GM23248 (cell line): ENCODE measurements around the gene TEX22. TPM values are rescaled to one million over a fixed set of nuclear protein-coding genes. Genes with fewer than 3 reads are reported as not detected.

ENCODE experiments used
- DNase-seq: peaks from one replicate; pipeline ENCODE4 v3.0.0-alpha.2; 2015
- H2AFZ ChIP-seq: fragments of 200-600 bp; sonication (generic); 2 replicates; pipeline ENCODE4 v1.6.1; 2016; ENCODE audit warnings: antibody characterized with exemption
- H3F3A ChIP-seq: fragments of 200-600 bp; sonication (generic); 2 replicates; pipeline ENCODE4 v1.6.1; 2016; ENCODE audit warnings: mild to moderate bottlenecking, antibody characterized with exemption, mixed run types; ENCODE audit not compliant: insufficient read depth
- H3K27ac ChIP-seq: fragments of 200-600 bp; sonication (generic); 2 replicates; pipeline ENCODE4 v1.5.1; 2016; ENCODE audit warnings: mild to moderate bottlenecking
- H3K27me3 ChIP-seq: fragments of 200-600 bp; sonication (generic); replicated peaks from 2 replicates; pipeline ENCODE4 v1.6.1; 2016; ENCODE audit warnings: mild to moderate bottlenecking; ENCODE audit not compliant: insufficient read depth
- H3K36me3 ChIP-seq: fragments of 200-600 bp; sonication (generic); 2 replicates; pipeline ENCODE4 v1.6.1; 2016; ENCODE audit warnings: low read depth, mild to moderate bottlenecking
- H3K4me1 ChIP-seq: fragments of 200-600 bp; sonication (generic); 2 replicates; pipeline ENCODE4 v1.6.1; 2016; ENCODE audit warnings: mild to moderate bottlenecking; ENCODE audit not compliant: insufficient read depth
- H3K4me2 ChIP-seq: fragments of 200-600 bp; sonication (generic); one replicate; pipeline ENCODE4 v1.6.1; 2016; ENCODE audit warnings: mild to moderate bottlenecking; ENCODE audit not compliant: unreplicated experiment
- H3K4me3 ChIP-seq: fragments of 200-600 bp; sonication (generic); 2 replicates; pipeline ENCODE4 v1.5.1; 2016; ENCODE audit warnings: mild to moderate bottlenecking
- H3K79me2 ChIP-seq: fragments of 200-600 bp; sonication (generic); 2 replicates; pipeline ENCODE4 v1.6.1; 2016; ENCODE audit warnings: mild to moderate bottlenecking; ENCODE audit not compliant: insufficient read depth
- H3K9ac ChIP-seq: fragments of 200-600 bp; sonication (generic); 2 replicates; pipeline ENCODE4 v1.6.1; 2016; ENCODE audit warnings: mild to moderate bottlenecking
- H3K9me2 ChIP-seq: fragments of 200-600 bp; sonication (generic); 2 replicates; pipeline ENCODE4 v1.6.1; 2016; ENCODE audit warnings: mixed run types, mild to moderate bottlenecking, moderate library complexity; ENCODE audit not compliant: insufficient read depth
- H3K9me3 ChIP-seq: fragments of 200-600 bp; sonication (generic); one replicate; pipeline ENCODE4 v1.6.1; 2017; ENCODE audit warnings: low read depth
- H4K20me1 ChIP-seq: fragments of 200-600 bp; sonication (generic); 2 replicates; pipeline ENCODE4 v1.6.0; 2016; ENCODE audit not compliant: insufficient read depth
- EZH2 ChIP-seq: fragments of 200-600 bp; sonication (generic); IDR thresholded peaks from 2 replicates; pipeline ENCODE4 v1.6.1; 2018; ENCODE audit warnings: antibody characterized with exemption, mild to moderate bottlenecking; ENCODE audit not compliant: insufficient read depth, poor library complexity, severe bottlenecking
- EZH2phosphoT487 ChIP-seq: fragments of 200-600 bp; sonication (generic); IDR thresholded peaks from 2 replicates; pipeline ENCODE4 v1.6.1; 2018; ENCODE audit warnings: antibody characterized with exemption, moderate library complexity, mild to moderate bottlenecking, low read depth; ENCODE audit not compliant: insufficient read depth
- WGBS, 2 experiments: methylation state at CpG; one replicate each; pipeline ENCODE4 v1.1.6; 2015 to 2017; ENCODE audit warnings: low lambda C conversion rate in 2 of 2, low coverage in 1 of 2; ENCODE audit errors: missing lambda C conversion rate in 2 of 2; 5-methylcytosine and 5-hydroxymethylcytosine counted together
- in situ Hi-C: fragments of 300-500 bp; cut with MboI; formaldehyde crosslinking; loops from 2 replicates; pipeline ENCODE4 v1.15.0; 2020
- polyA plus RNA-seq: library from polyadenylated mRNA; unstranded; fragments of >200 nt; fragmentation: Nextera tagmentation; extraction: Ambion mirVana; gene quantifications from 2 replicates; pipeline ENCODE4 v1.2.1, GENCODE V29; 2016
- total RNA-seq: library from RNA; depleted of rRNA; stranded (reverse); fragments of >200 nt; shearing (Covaris generic); gene quantifications from 2 replicates; pipeline ENCODE4 v1.2.3, GENCODE V29; 2014; rRNA removed

Gene TEX22, protein sequence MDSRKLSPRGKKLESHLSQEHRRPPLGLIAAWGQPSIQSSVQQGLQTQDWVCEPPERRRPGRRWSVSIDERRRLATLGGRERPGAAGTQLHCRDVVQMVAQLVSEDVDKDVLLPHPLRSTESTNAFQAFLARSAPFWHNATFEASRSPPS
- total RNA-seq, result 0.13 and 0.43 TPM in 2 replicates
- polyA plus RNA-seq, result 0.27 and 0.46 TPM in 2 replicates

DNA sequence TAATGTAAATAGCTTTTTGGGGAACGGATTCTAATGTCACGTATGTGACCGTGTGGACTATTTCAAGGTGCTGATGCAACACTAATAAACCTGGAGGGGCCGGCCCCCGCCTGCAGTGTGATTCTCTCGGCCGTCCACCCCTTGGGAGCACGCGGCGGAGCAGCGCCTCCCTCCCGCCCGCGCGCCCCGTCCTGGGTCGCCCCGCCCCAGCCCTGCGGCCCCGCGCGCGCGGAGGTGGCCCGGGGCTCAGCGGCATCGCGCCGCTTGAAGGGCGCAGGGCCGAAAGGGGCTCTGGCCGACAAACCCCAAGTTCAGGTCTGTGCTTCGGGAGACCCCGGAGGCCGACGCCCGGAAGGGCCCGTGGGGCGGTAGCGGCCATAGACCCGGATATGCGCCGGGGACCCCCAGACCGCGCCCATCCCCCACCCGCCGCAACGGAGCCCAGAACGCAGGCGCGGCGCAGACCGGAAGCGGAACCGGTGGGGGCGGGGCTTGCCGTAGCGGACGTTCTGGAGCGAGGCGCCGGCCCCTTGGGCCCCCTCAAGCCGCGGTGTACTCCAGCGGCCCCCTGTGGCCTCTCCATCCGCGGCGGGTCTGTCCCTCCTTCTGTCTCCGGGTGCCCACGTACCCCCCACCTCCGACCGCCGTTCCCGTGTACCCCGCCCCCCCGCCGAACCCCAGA, at the start of gene TEX22:
Gene TEX22, plus strand, starts transcription at position 495 of the 682 bp plus-strand sequence. CDS start 803 bp downstream, outside the sequence.
- peaks cover 20% of the 10 kb centered on the region; the same call in 1 of the 2 replicates for H3K79me2 ChIP-seq
- peak within 1 kb of the TSS; percentile 97 for H3K4me3 ChIP-seq
- H3K27me3 ChIP-seq, result no peaks in the 10 kb centered on the region
- H3K4me1 ChIP-seq, result peaks cover 15% of the 10 kb centered on the region
- H3K4me2 ChIP-seq, result peak within 1 kb of the TSS; percentile 85
- in situ Hi-C loops, result no loop called here
- peaks cover 10% of the 10 kb centered on the region; the same call in 1 of the 2 replicates for H3K36me3 ChIP-seq
- peak within 1 kb of the TSS; percentile 84 for H2AFZ ChIP-seq
- no peaks in the 10 kb centered on the region for H3K9me3 ChIP-seq
- 2 to 3% methylated on average over 47 to 57 of the region's 77 CpGs for WGBS, 2 experiments
- no peaks in the 10 kb centered on the region for H4K20me1 ChIP-seq
- DNase-seq, result peak; percentile 91
- H3K9ac ChIP-seq, result peak within 1 kb of the TSS; percentile 95
- no peaks in the 10 kb centered on the region for H3F3A ChIP-seq
- TF ChIP-seq EZH2phosphoT487, result no peak
- no peak for TF ChIP-seq EZH2
- H3K9me2 ChIP-seq, result no peaks in the 10 kb centered on the region
- H3K27ac ChIP-seq, result peak within 1 kb of the TSS; percentile 53

GRCh38 chr14:105348945-105349699, 49.2 kb upstream of the TEX22 start:
- H3K79me2 ChIP-seq, result peaks cover 17% of the 10 kb centered on the region
- H3K4me2 ChIP-seq, result no peak overlapping the region
- no peak overlapping the region for H3K9ac ChIP-seq
- no peak overlapping the region for H3K4me3 ChIP-seq
- no peak for TF ChIP-seq EZH2
- no peak for TF ChIP-seq EZH2phosphoT487
- no peaks in the 10 kb centered on the region for H3K27me3 ChIP-seq
- H2AFZ ChIP-seq, result no peak overlapping the region
- 85 to 87% methylated on average over 19 of the region's 19 CpGs for WGBS, 2 experiments
- H4K20me1 ChIP-seq, result 0 out of 2 replicates have a peak, but pooled peaks cover 5% of the 10 kb centered on the region
- H3K9me2 ChIP-seq, result no peaks in the 10 kb centered on the region
- no peaks in the 10 kb centered on the region for H3K36me3 ChIP-seq
- no peaks in the 10 kb centered on the region for H3K9me3 ChIP-seq
- H3K4me1 ChIP-seq, result no peaks in the 10 kb centered on the region
- in situ Hi-C loops, result no loop called here
- H3F3A ChIP-seq, result 0 out of 2 replicates have a peak, but pooled peaks cover 4% of the 10 kb centered on the region
- H3K27ac ChIP-seq, result no peak overlapping the region
- no peak for DNase-seq

- H3K9me3 ChIP-seq, result no peaks in the 10 kb centered on the region
- no peak overlapping the region for H3K27ac ChIP-seq
- H3K9me2 ChIP-seq, result no peaks in the 10 kb centered on the region
- H3K4me1 ChIP-seq, result no peaks in the 10 kb centered on the region
- H3K4me3 ChIP-seq, result no peak overlapping the region
- no peaks in the 10 kb centered on the region for H3K36me3 ChIP-seq
- TF ChIP-seq EZH2phosphoT487 (no peak), EZH2 (no peak)
- H2AFZ ChIP-seq, result no peak overlapping the region
- no peak for DNase-seq
- H3K79me2 ChIP-seq, result peaks cover 8% of the 10 kb centered on the region; the same call in 1 of the 2 replicates
- H3F3A ChIP-seq, result 0 out of 2 replicates have a peak, but pooled peaks cover 4% of the 10 kb centered on the region
- no peak overlapping the region for H3K4me2 ChIP-seq
- 89 to 91% methylated on average over 4 to 11 of the region's 11 CpGs for whole genome bisulfite sequencing, 2 experiments
- 0 out of 2 replicates have a peak, but pooled peaks cover 5% of the 10 kb centered on the region for H4K20me1 ChIP-seq
- no peaks in the 10 kb centered on the region for H3K27me3 ChIP-seq
- in situ Hi-C loops, result no loop called here
- no peak overlapping the region for H3K9ac ChIP-seq
These were observed 48.3 kb upstream of the TEX22 start for GRCh38 chr14:105349992-105350391.

DNA sequence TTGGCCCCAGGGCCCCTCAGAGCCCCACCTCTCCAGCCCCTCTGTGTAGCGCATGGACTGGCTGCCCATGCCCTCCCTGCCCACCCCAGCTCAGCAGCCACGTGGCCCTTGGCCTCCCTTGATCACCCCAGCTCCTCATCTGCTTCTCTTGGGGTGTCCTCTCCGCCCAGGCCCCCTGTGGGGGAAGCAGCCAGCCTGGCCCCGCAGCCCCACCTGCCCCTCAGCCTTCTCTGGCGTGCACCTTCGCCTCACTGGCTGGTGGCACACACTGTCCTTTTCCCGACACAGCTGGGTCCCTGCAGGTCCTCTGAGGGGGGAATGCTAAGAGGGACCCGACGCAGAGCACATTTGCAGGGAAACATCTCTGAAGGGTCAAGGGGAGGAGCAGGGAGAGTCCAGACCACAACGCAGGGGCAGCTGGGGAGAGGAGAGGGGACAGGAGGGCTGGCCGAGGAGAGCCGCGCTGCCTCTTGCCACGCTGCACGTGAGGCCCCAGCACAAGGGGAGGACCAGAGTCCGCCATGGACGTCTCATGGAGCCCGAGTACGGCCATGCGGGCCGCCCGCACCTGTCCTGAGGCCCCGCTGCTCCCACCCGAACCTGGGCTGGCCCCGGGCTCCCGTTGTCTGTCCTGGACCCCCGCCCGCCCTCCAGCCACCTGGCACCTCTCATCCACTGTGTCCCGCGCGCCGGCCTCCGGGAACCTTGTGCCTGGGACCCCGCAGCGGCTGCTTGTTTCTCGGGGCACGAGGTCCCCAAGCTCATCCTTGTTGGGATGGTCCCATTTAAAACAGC, 47.7 kb upstream of the TEX22 start:
- in situ Hi-C loops, result no loop called here
- H3K27ac ChIP-seq, result no peak overlapping the region
- DNase-seq, result no peak
- no peaks in the 10 kb centered on the region for H3K9me2 ChIP-seq
- H3K4me2 ChIP-seq, result no peak overlapping the region
- 94 to 95% methylated on average over 31 to 37 of the region's 37 CpGs for WGBS, 2 experiments
- 0 out of 2 replicates have a peak, but pooled peaks cover 5% of the 10 kb centered on the region for H4K20me1 ChIP-seq
- H3K4me3 ChIP-seq, result no peak overlapping the region
- H3K9me3 ChIP-seq, result no peaks in the 10 kb centered on the region
- no peak overlapping the region for H2AFZ ChIP-seq
- no peaks in the 10 kb centered on the region for H3K27me3 ChIP-seq
- H3F3A ChIP-seq, result 0 out of 2 replicates have a peak, but pooled peaks cover 4% of the 10 kb centered on the region
- no peaks in the 10 kb centered on the region for H3K4me1 ChIP-seq
- TF ChIP-seq EZH2 (no peak), EZH2phosphoT487 (no peak)
- H3K79me2 ChIP-seq, result peaks cover 3% of the 10 kb centered on the region; the same call in 1 of the 2 replicates
- H3K36me3 ChIP-seq, result no peaks in the 10 kb centered on the region
- no peak overlapping the region for H3K9ac ChIP-seq
